Measurements from ENCODE around the gene CDC37L1.

DNA sequence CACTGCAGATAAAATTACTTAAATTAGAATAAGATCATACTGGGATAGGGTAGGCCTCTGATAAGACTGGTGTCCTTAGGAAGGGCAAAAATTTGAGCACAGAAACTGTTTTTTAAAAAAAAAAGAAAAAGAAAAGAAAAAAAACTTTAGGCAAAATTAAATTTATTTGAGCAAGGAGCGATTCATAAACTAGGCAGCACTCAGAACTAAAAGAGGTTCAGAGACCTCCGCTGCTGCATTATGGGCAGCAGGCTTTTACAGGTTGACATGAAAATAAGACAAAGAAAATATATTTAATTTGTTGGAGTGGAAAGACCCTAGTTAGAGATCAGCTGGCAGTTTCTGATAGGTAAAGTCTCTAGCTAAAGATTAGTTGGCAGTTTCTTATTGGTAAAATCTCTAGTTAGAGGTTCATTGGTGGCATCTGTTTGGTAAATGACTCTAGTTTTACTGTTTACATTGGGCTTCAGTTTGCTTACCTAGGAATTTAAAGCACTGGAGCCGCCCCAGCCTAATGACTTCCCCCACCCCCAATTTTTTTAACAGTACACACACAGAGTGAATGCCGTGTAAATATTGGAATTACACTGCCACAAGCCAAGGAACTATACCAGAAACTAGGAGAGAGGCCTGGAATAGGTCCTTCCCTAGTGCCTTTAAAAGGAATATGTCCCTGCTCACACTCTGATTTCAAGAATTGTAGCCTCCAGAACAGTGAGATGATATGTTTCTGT, 21.8 kb upstream of the CDC37L1 start:
- TF ChIP-seq, protein P1, sequence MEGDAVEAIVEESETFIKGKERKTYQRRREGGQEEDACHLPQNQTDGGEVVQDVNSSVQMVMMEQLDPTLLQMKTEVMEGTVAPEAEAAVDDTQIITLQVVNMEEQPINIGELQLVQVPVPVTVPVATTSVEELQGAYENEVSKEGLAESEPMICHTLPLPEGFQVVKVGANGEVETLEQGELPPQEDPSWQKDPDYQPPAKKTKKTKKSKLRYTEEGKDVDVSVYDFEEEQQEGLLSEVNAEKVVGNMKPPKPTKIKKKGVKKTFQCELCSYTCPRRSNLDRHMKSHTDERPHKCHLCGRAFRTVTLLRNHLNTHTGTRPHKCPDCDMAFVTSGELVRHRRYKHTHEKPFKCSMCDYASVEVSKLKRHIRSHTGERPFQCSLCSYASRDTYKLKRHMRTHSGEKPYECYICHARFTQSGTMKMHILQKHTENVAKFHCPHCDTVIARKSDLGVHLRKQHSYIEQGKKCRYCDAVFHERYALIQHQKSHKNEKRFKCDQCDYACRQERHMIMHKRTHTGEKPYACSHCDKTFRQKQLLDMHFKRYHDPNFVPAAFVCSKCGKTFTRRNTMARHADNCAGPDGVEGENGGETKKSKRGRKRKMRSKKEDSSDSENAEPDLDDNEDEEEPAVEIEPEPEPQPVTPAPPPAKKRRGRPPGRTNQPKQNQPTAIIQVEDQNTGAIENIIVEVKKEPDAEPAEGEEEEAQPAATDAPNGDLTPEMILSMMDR (optimal IDR thresholded peaks at IDR 0.05 in 1 of 3, IDR thresholded peaks at IDR 0.05 in 1 of 3, conservative IDR thresholded peaks at IDR 0.05 in 1 of 3; ENCODE audit: extremely low read depth in 1 of 3, insufficient read depth in 2 of 3, low read length in 3 of 3): no peak
- TF ChIP-seq EZH2 (IDR thresholded peaks at IDR 0.05; ENCODE audit: low read length): no peak
